ENCODE results near the gene C2orf76.

C2orf76 gene

GRCh38 chr2:119383410-119384140 lies 16.9 kb upstream of the C2orf76 start:
- Histone ChIP-seq H3K27ac (ENCODE audit: low read depth, low read length) (peak overlapping the region; percentile 45; the same call in 1 of the 2 replicates), H3K9me2 (replicated peaks; ENCODE audit: insufficient read depth, low read length) (no peaks in the 10 kb centered on the region), H3K9ac (ENCODE audit: low read length) (no peak overlapping the region), H3K27me3 (ENCODE audit: low read length) (no peaks in the 10 kb centered on the region), H3F3A (ENCODE audit: insufficient read depth) (no peaks in the 10 kb centered on the region), H4K20me1 (ENCODE audit: low read depth, low read length) (no peaks in the 10 kb centered on the region), H3K4me2 (ENCODE audit: low read depth, low read length, poor library complexity, severe bottlenecking) (peak overlapping the region; percentile 8), H3K79me2 (ENCODE audit: insufficient read depth, low read length) (no peaks in the 10 kb centered on the region), H3K4me3 (ENCODE audit: insufficient read depth, low read length, poor library complexity, severe bottlenecking) (no peak overlapping the region), H3K9me3 (ENCODE audit: insufficient read depth, low read length) (no peaks in the 10 kb centered on the region), H2AFZ (ENCODE audit: low read depth, low read length, severe bottlenecking) (no peak overlapping the region), H3K36me3 (ENCODE audit: low read length) (no peaks in the 10 kb centered on the region)
- TF ChIP-seq EZH2phosphoT487 (conservative IDR thresholded peaks at IDR 0.05; ENCODE audit: low read length) (no peak), CTCF (IDR thresholded peaks at IDR 0.05; ENCODE audit: insufficient read depth, low read length, poor library complexity, severe bottlenecking) (no peak)

- TF ChIP-seq CTCF (IDR thresholded peaks at IDR 0.05; ENCODE audit: insufficient read depth, low read length, poor library complexity, severe bottlenecking) (no peak), EZH2phosphoT487 (conservative IDR thresholded peaks at IDR 0.05; ENCODE audit: low read length) (no peak)
- Histone ChIP-seq H3K4me2 (ENCODE audit: low read depth, low read length, poor library complexity, severe bottlenecking) (no peak overlapping the region), H4K20me1 (ENCODE audit: low read depth, low read length) (no peaks in the 10 kb centered on the region), H3K27ac (ENCODE audit: low read depth, low read length) (no peak overlapping the region), H3K79me2 (ENCODE audit: insufficient read depth, low read length) (no peaks in the 10 kb centered on the region), H3K9ac (ENCODE audit: low read length) (no peak overlapping the region), H3K9me2 (replicated peaks; ENCODE audit: insufficient read depth, low read length) (no peaks in the 10 kb centered on the region), H3K36me3 (ENCODE audit: low read length) (no peaks in the 10 kb centered on the region), H3F3A (ENCODE audit: insufficient read depth) (no peaks in the 10 kb centered on the region), H2AFZ (ENCODE audit: low read depth, low read length, severe bottlenecking) (no peak overlapping the region), H3K27me3 (ENCODE audit: low read length) (no peaks in the 10 kb centered on the region), H3K4me3 (ENCODE audit: insufficient read depth, low read length, poor library complexity, severe bottlenecking) (no peak overlapping the region), H3K9me3 (ENCODE audit: insufficient read depth, low read length) (no peaks in the 10 kb centered on the region)
These were observed 11.9 kb upstream of the C2orf76 start for GRCh38 chr2:119378566-119378965.

GRCh38 chr2:119377993-119378345 lies 11.3 kb upstream of the C2orf76 start:
- H4K20me1 ChIP-seq (ENCODE audit: low read depth, low read length): no peaks in the 10 kb centered on the region
- H3K9me3 ChIP-seq (ENCODE audit: insufficient read depth, low read length): no peaks in the 10 kb centered on the region
- no peak overlapping the region for H3K9ac ChIP-seq (ENCODE audit: low read length)
- no peak for TF ChIP-seq EZH2phosphoT487 (conservative IDR thresholded peaks at IDR 0.05; ENCODE audit: low read length)
- TF ChIP-seq CTCF (IDR thresholded peaks at IDR 0.05; ENCODE audit: insufficient read depth, low read length, poor library complexity, severe bottlenecking): no peak
- H2AFZ ChIP-seq (ENCODE audit: low read depth, low read length, severe bottlenecking): no peak overlapping the region
- no peaks in the 10 kb centered on the region for H3K79me2 ChIP-seq (ENCODE audit: insufficient read depth, low read length)
- no peak overlapping the region for H3K4me2 ChIP-seq (ENCODE audit: low read depth, low read length, poor library complexity, severe bottlenecking)
- H3K27ac ChIP-seq (ENCODE audit: low read depth, low read length): no peak overlapping the region
- no peak overlapping the region for H3K4me3 ChIP-seq (ENCODE audit: insufficient read depth, low read length, poor library complexity, severe bottlenecking)
- H3K36me3 ChIP-seq (ENCODE audit: low read length): peaks cover 4% of the 10 kb centered on the region; the same call in 1 of the 2 replicates
- H3K9me2 ChIP-seq (replicated peaks; ENCODE audit: insufficient read depth, low read length): no peaks in the 10 kb centered on the region
- H3K27me3 ChIP-seq (ENCODE audit: low read length): no peaks in the 10 kb centered on the region
- no peaks in the 10 kb centered on the region for H3F3A ChIP-seq (ENCODE audit: insufficient read depth)

Measured in SU-DHL-6 (cell line).